Stimulated activated CD4-positive, alpha-beta T cell treated with anti-CD3 and anti-CD28 coated beads, Interleukin-1b, Interleukin-23, amount 100 ng/mL, for 4 hours (primary cell): Measurements from ENCODE around the gene EBF3.

ENCODE experiments used
- DNase-seq, 2 donors: peaks; one replicate each; pipeline ENCODE4 v3.0.0-alpha.2; 2020; ENCODE audit warnings: low read depth in 2 of 2

The EBF3 gene

DNA sequence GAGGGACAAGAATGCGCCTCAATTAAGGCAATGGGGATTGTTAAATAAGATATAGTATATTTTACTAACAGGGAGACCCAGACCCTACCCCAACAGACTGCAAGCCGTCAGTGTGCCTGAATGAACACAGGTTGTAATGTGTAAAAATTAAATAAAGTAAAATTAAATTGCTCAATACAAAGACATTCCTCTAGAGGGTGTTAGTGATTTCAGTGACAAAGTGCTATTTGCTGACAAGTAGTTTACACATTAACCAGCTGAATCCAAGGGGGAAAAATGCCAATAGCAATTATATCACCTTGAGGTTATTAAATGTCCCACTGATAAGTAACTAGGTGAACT, 110.5 kb downstream of the EBF3 start:
- DNase-seq = no peak

DNA sequence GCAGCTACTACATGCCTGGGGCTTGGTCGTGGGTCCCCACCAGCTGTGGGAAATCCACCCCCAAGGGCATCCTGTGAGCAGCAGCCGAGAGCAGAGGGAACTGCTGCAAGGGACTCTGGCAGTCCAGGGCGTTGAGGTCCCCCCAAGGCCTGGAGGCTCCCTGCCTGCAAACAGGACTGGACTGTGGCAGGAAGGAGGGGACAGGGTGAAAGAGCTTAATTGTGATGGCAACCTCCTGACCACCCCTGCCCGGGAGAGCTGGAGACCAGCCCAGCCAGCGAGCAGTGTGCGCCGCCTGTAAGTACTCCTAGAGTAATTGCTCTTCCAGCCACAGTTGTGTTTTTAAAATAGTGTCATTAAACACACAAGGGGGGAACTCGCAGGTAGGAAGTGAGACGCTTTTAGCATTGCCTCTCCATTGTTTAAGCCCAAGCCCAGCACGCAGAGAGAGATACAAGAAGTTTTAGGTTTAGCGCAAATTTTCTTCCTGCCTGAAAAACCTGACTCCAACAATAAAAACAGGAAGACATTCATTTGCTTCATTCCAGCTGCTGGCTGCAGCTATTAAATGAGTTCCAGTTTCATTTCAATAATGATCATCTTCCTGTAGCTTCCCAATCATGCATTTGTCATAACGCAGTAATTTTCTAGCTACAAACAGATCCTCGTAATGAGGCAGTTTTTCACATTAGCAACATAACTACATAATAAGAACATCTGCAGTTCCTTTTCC, 111.1 kb downstream of the EBF3 start:
- DNase-seq = no peak

DNA sequence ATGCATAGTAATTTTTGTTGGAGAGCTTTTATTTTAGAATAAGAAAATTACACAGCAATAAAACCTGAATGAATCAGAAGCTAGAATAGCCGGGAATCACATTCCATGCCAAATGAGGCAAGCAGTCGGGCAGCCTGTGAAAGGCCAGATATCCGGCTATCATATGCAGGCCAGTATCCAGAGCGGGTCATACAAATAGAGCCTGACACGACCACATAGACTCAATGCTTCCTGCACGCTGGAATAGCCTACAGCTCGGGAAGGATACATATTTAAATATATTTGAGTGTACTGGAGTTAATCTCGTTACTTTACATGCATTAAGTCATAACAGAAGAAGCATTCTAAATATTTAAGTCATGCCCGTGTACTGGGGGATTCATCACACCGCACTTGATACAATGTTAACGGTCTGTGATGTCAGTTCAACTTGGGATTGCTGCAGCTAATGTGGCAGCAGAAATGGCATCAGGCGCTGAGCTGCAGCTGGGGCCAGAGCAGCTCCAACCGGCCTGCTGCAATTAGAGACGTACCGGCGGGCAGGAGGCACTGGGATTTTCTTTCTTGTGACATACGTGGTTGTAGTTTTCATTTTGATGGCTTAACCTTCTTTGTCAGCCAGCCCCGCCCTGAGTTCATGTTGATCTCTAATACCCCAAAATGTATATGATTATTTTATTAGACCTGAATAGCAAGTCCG, 112.0 kb downstream of the EBF3 start:
- no peak for DNase-seq

DNA sequence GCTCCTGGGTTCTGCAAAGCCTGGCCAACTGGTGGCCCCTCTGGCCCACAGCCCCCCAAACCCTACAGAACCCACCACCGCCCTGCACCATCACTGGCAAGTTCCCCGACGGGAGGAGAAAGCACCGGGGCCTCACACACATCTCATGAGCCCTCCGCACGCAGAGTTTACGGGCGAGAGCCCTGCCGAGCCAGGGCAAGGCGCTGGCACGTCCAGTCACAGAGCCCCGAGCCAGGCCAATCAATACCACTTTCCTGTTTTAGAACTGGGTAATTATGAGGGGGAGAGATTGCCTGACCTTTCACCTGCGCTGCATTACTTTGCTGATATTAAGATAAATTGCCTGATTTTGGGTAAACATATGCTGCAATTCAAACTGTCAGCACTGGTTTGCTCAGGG, 113.3 kb downstream of the EBF3 start:
- no peak for DNase-seq

DNA sequence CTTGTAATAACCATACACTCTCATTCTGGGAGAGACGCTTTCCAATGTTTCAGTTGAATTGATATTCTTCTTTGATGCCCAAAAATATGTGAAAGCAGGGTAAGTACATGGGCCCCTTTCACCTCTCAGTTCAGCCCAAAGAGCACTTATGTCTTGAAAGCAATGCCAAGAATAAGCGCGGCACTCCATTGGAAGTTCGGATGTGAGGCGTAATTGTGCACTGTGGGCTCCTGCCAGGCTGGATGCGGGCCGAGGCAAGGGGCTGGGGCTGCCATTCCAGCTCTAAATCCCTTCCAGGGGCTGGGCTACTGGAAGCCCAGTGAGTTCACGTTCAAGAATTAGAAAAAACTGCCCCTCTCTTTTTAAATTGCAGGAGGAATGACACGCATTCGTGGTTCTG, 113.8 kb downstream of the EBF3 start:
- DNase-seq = no peak

DNA sequence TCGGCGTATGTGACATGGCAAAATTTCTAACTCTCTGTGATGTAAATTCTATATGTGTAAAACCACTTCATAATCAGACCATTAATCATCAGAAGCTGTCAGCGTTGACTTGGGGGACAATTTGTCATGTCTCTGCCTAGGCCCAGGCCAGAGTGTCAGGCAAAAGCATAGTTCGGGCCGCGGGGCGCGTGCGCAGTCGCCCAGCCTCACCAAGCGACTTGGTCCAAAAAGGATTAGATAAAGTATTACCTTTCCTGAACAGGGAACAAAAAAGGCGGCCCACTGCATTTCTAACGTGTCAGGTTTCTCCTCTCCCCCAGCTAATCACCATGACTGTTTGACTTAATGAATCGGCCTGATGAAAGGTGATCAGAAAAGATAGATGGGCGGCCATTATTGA, 114.2 kb downstream of the EBF3 start:
- DNase-seq = no peak

DNA sequence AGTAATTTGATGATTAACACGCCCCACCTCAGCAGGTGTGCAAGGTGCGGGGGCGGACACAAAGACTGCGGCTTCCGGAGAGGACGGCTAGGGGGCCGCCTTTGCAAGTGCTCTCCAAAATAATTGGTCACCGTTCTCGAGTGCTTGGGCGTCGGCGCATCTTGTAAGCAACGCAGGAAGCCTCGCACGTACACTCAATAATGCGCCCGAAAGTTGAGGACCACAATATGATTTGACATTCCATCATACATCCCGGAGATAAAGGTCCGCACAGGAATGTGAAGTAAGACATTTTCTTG, 114.7 kb downstream of the EBF3 start:
- DNase-seq = no peak

DNA sequence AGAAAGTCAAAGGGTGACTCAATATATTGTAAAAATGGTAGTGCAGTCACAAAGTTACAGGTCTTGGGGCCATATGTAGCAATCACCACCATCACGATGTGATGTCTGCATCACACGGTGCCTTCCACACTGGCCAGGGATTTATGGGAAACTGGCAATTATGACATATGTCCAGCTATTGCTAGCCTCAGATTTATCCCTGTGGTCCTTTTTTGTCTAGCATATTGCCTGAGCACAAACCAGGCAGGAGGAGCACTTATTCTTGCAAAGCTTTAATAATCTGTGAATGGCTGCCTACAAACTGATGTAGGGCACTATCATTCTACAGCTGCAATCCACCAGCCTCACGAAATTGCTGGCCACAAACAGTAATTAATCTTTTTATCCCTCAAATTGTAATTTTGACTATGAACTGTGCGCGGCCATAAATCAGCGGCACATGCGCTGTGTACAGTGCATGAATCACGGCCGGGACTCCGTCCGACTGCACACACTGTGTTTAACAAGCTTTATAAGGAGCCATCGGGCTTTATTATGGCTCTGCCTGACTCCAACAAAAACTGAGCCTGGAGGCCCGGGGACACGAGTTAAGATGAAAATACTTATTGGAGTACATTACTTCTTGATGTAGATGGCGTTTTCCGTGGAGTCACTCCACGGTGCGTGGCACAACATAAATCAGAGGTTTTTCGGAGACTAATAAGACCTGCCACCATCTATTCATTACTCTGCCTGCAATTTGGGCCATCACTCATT, 115.2 kb downstream of the EBF3 start:
- DNase-seq = no peak

DNA sequence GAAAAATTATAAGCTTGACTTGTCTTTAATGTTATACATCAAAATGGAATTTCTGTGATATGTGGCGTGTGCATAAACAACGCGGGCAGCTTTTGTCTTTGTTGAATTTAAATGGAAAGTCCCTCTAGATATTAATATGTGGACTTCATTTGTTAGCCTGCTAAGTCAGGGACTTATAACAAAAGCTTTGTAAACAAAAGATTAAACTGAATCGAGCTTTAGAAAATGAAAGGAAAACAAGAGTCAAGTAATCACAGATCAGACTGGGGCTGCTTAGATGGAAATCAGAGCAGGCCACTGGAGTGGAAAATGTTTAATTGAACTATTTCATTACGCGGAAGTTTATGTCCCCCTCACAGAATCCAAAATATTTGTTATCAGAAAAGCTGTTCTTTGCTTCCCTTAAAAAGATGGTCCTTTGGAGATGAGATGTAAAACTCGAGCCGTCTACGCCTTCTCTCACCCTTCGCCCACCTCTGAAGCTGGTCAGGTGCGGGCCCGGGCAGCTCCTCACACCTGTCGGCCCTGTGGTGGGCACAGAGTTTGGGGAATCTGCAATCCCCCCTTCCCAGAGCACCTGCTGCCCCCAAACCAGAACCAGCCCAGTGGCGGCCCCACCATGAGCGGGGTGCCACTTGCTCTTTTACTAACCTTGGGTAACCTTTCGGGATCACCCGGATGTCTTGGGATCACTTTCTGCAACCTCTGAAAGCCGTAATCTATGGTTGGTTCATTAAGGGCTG, 116.2 kb downstream of the EBF3 start:
- DNase-seq = no peak

DNA sequence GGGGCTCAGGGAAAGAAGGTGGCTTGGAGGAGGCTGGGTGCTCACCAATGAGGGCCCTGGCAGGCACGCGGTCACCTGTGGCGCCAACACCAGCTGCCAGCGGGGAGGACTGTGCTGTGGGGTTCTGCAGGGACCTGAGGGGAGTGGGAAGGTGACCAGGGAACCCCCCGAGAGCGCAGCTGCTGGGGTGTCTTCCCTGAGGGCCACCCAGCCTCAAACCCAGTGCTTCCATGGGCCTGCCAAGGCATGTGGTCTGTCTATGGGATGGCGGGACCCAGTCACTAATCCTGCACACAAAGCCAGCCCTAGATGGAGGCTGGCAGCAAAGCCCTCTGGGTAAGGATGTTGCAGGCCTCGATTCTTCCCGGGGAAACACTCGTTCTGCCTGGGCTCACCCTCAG, 117.1 kb downstream of the EBF3 start:
- no peak for DNase-seq

DNA sequence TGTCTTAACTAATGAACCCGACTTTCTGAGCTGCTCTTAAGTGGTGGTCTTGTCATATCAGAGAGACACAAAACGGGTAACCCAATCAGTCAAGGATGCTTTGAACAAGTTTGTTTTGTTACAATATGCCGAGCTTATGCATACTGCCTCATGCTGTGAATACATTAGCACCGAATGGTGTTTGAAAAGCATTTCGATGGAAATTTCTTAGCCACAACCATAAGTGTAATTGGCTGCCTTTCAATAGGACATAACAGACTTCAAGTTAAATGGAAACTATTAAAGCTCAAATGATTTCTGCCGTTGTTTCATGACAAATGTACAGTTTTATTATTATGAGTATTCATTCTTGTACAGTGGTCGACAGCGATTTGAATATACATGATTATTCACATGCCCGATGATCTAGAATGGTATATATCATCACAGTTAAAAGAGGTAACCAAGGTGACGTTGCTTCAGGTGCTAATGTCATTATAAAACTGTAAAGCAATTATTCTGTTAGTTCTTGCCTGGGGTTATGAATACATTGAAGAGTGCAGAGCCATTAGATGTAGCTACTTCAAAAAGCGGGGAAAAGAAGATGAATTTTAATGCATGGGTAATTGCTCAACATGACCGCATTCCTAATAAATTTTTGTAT, 118.8 kb downstream of the EBF3 start:
- DNase-seq = no peak

DNA sequence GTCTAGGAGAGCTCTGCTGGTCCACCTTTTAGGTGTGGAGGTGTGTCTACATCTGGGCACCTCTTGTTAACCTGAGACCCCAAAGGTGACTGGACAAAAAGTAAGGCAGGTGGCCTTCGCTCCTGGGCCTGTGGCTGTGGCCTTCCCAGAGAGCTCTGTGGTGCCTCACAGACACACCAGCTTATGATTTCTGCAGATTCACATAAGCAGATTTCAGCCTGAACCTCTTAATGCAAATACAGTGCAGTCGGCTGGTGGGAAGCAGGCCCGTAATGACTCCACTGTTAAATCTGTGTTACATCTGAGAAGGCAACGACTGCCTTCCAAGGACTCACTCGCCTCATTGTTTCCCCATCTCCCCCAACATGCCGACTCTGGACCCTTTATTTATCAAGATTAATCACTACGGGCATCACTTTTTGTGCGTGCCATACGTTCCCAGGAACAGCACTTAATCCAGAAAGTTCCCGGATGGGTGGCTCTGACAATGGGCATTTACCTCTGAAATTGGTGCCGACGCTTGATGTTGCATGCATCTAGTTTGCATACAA, 119.8 kb downstream of the EBF3 start:
- DNase-seq = no peak

DNA sequence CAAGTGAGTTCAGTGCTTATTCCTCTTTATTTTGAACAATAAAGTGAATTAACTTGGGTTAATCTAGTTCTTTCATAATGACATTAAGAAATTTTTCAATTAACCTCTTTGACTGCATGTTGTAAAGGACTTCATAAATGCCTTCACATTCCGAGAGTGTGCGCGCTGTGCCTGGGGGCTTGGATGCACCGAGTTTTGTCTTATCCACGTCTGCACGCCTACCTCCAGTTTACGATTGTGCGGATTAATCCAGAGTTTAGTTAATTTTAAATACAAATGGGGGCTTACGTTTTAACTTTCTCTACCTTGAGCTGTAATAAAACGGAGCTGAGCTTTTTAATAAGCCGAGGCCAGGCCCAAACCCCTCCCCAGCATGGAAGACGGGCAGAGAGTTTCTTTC, 120.4 kb downstream of the EBF3 start:
- DNase-seq = no peak

DNA sequence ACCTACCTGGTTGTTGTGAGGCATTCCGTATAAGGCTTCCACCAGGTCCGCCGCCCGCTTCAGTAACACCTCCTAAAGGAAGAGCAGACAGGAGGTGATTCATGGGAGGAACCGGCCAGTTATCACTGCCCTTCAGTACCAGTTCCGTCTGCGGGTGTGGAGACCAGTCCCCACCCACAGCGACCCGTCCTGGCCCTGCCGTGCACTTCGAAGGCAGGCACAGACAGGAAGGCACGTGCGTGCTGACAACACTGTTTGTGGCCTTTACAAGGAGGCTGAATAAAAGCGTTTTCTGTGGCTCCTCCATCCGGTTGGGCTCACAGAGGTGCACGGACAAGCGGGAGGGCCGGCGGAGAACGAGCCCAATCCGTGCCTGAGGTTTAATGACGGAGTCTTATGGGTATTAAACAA, 120.9 kb downstream of the EBF3 start:
- DNase-seq = no peak

DNA sequence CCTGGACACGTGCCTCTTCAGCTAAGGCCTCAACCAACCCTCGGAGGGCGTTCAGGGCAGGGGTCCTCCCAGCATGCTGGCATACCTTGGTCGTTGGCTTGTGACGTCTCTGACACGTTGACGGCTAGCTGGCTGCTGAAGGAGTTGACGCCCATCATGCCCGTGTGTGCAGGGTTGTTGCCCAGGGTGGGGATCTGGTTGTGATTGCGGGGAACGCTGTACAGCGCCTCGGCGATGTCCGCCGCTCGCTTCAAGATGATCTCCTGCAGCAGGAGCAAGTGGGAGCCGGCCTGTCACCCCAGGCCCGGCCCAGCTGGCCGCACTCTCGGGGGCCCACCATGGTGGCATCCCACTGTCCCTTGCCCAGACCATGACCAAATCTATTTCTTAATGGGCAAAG, 122.0 kb downstream of the EBF3 start:
- DNase-seq = no peak

DNA sequence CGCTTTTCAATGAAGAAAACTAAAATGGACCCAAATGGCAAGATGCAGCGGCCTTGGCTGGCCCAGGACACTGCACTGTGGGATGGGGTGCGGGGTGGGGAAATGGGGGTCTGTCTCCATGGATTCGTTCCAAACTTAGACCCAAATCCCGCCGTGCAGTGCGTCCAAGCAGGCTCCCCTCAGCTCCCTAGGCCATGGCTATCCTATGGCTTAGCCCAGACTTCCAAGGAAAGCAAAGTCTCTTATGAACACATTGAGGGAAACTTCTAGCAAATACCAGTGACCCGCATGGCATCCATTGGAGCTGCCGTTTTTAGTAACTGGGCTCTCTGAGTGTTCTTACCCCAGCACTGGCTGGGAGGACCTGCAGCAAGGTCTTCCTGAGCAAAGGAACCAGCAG, 122.5 kb downstream of the EBF3 start:
- DNase-seq = no peak

DNA sequence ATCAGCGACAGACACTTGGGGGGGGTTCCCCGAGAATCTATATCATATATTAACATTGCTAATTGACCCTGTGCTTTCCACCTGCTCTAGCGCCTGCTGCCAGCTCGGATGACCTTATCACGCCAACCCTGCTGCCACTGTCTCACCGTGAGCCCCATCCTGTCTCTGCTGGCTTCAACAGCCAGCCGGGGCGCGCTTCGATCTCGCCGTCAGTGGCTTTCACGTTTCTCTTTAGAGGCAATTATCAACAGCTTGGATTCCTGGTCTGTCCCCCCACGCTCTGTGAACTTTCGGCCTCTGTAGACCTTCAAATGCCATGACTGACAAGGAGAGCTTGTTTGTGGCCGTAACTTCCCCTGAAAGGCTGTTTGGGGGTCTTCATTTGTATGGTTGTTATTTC, 123.0 kb downstream of the EBF3 start:
- DNase-seq = no peak

DNA sequence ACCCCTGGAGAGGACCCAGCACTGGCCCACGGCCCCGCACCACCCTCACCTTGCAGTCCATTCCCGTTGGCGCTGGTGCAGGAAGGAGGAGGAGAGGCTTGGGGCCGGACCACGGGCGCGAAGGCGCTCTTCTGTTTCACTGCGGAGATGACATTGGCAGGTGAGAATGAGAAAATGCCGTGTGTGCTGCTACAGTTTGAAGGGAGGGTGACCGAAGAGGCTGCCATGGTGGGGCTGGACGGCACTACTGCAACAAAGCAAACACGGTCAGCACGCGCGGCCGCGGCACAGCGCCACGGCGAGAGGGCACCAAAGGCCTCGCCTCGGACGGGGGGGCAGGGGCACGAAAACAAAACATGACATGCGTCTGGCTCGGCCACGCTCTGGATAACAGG, 123.9 kb downstream of the EBF3 start:
- DNase-seq = no peak

DNA sequence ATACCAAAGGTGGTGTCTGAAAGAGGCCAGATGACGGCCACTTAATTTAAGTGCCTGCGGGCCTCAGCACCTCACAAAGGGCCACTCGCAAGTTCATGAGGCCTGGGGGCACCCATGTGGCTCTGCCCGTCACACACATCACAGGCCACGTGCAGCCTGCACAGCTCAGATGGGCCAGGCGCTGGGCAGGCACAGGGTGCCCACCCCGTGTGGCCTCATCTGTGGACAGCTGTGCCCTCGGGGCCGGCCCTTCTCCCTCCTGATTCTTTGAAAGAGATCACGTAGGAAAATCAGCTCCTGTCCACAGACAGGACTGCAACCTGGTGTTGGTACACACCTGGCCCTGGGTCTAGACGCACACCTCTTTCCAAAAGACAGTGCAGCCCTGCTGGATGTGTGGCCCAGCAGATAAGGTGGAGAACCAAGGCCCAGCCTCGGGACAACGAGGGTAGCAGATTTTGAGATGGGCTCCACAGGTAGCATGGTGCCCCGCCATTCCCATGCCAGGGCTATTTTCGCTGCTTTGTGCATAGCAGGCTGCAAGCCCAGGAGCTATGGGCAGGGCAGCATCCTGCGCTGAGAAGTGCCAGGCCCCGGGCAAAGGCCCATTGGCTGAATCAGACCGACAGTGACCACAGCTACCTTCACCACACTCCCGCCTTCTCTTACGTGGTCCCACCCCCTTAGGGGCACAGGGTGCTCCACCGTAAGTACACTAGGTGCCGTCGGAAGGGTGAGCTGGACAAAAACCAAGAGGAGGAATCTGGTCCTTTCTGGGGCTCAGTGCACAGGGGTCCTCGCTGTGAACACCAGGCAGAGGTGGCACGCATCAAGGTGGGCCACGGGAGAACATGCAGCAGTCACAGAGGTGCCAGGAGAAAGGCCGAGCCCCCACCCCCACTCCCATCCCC, 124.5 kb downstream of the EBF3 start:
- DNase-seq = no peak

DNA sequence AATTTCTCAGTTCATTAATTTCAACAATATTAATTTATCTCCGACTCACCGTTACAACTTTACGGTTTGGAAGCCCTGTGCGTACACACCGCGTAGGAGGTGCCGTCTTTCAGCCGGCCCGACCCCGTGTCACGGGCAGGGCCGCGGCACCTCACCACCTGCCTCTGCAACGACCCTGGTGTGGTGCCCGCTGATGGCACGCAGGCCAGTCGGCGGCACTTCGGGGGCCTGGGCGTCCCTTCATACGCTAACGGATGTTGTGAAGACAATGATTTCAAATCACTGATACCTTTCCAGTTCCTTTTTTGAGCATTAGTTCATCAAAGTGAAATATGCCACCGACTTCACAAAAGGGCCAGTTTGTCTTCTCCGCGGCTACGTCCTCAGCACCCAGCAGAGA, 125.3 kb downstream of the EBF3 start:
- DNase-seq = no peak
